Stimulated activated CD8-positive, alpha-beta memory T cell treated with anti-CD3 and anti-CD28 coated beads, Interleukin-12 subunit alpha, Interleukin-12 subunit beta, amount 100 ng/mL, for 4 hours (primary cell): ENCODE measurements around the gene WDR17.

ENCODE experiments used
- DNase-seq: peaks from one replicate; pipeline ENCODE4 v3.0.0-alpha.2; 2020; ENCODE audit warnings: low read depth

Gene WDR17

GRCh38 chr4:176090115-176090514, 24.5 kb downstream of the WDR17 start:
- DNase-seq = no peak

DNA sequence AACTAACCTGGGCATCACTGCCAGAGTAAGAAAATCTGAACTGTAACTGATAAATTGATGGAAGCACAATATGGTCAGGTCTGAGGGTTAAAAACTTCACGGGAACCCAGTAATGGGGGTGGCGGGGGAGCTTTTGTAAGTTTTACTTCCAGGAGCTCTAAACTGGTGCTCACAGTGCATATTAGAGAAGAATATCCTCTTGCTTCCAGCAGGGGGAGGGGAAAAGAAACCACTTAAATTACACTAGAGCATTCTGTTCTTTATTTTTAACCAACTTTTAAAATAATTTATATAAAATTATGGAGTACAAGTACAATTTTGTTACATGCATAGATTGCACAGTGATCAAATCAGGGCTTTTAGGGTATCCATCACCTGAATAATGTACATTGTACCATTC, 33.7 kb downstream of the WDR17 start:
- DNase-seq = no peak

DNA sequence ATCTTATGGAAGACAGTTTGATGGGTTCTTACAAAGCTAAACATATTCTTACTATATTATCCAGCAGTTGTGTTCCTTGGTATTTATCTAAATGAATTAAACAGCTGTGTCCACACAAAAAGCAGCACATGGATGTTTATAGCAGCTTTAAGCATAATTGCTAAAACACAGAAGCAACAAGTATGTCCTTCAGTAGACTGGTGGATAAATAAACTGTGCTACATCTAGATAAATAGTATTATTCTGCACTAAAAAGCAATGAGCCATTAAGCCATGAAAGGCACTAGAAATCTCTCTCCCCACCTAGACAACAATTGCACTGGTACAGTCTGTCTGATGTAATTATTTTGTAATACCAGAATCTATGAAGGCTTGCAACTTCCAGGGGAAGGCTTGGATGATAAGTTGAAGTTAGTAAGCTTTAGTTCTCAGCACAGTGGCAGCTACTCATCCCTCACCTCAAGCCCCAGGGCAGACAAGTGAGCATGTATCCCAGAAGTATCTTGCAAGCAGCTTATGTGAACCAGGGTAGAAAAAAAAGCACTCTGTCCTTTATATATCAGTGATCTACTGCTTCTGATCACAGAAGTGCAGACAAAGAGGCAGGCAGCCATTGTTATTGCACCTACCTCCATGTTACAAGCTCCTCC, 36.9 kb downstream of the WDR17 start:
- DNase-seq = no peak

DNA sequence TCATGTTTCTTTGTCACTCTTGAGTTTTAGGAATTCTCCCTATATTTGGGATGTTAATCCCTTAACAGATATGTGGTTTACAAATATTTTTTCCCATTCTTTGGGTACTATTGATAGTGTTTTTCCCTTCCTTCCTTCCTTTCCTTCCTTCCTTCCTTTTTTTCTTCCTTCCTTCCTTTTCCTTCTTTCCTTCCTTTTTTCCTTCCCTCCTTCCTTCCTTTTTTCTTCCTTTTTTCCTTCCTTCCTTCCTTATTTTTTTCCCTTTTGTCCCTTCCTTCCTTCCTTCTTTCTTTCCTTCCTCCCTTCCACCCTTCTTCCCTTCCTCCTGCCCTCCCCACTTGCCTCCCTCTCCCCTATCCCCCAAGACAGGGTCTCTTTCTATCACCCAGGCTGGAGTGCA, 42.1 kb downstream of the WDR17 start:
- DNase-seq = no peak

- DNase-seq = no peak
These were observed 58.2 kb downstream of the WDR17 start for GRCh38 chr4:176123710-176124407.

- DNase-seq = no peak
These were observed 59.4 kb downstream of the WDR17 start for GRCh38 chr4:176125063-176125462.

DNA sequence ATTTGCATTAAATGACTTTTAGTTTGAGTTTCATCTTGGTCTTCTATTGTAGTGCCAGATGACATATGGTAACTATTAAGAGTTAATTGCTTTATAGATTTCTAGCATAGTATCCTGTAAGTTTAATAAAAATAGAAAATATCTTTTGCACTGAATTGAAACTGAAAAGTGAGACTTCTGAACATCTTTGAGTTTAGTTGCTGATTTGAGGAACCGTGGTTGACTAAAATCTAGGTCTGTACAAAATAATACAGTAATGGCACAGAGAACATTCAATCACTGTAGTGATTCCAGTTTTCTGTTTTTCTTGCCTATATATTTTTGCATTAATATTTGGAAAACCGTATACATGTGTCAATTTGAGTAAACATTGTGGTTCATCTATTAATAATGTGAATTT, 69.0 kb downstream of the WDR17 start:
- no peak for DNase-seq

DNA sequence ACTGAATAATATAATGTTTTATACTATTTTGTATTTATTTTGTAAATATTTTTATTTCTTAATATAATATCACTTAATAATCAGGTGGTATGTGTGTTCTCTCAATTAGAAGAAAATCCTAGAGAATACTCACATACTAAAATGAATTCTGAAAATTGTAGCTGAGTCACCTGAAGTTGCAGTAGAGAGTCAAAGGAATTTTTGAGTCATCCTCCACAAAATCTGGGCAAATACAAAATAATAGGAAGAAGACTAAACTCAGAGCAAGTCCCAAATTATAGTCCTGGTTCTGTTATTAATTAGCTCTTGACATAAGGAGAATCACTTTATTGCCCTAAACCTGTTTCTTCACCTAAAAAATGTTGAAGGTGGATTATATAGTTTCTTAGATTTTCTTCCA, 72.0 kb downstream of the WDR17 start:
- DNase-seq = no peak

- DNase-seq = no peak
These were observed 73.9 kb downstream of the WDR17 start for GRCh38 chr4:176139518-176139917.

- no peak for DNase-seq
These were observed 76.6 kb downstream of the WDR17 start for GRCh38 chr4:176142253-176142652.

DNA sequence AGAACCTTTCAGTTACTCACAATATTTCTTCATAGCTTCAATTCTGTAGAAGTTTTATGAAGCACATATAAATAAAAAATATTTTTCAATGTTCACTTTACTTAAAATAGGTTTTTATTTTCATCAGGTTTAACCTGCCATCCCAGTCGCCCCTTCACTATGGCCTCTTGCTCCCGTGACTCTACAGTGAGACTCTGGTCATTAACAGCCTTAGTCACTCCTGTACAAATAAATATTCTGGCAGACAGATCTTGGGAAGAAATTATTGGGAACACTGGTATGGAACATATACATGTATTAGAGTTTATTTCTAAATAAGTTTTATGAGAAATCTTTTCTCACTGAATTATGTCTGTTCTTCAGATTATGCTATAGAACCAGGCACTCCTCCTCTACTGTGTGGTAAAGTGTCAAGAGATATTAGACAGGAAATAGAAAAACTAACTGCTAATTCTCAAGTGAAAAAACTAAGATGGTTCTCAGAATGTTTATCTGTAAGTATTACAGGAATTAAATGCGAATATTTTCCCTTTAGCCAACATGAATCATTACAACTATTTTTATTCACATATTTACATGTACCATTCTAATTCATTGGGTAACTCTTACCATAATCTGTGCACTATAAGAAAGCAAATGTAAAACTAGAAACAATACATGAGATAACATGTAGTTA, 84.2 kb downstream of the WDR17 start:
- no peak for DNase-seq

- DNase-seq = no peak
These were observed 84.7 kb downstream of the WDR17 start for GRCh38 chr4:176150356-176150682.

GRCh38 chr4:176150704-176151103, 85.1 kb downstream of the WDR17 start:
- DNase-seq = no peak

- no peak for DNase-seq
These were observed 87.5 kb downstream of the WDR17 start for GRCh38 chr4:176153124-176153523.

DNA sequence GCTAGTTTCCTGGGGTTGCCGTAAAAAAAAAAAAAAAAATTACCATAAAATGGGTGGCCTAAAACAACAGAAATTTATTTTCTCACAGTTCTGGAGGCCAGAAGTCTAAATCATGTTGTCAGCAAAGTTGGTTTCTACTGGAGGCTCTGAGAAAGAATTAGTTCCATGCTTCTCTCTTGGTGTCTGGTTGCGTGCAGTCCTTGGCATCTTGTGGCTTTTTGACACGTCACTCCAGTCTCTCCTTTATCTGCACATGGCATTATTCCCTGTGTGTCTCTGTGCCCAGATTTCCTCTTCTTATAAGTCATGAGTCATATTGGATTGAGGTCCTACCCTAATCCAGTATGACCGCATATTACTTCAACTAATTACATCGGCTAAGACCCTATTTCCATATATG, 91.0 kb downstream of the WDR17 start:
- no peak for DNase-seq

DNA sequence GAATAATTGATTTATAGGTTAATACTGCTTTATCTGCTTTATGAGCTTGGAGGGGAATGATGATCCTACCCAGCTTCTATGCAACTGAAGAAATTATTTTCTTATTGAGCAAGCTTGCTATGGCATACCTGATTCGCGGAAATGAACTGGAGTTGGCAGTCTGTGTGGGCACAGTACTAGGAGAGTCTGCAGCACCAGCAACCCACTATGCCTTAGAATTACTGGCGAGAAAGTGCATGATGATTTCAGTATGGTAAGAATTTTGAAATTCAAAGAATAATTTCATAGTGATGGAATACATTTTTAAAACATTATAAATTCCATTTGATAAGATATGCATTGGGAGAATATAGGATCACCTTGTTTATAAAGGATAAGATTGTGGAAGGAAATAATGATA, 97.4 kb downstream of the WDR17 start:
- DNase-seq = no peak

GRCh38 chr4:176185051-176185450, 119.4 kb downstream of the WDR17 start:
- DNase-seq = no peak

GRCh38 chr4:176186067-176186466, 120.4 kb downstream of the WDR17 start:
- DNase-seq = no peak

DNA sequence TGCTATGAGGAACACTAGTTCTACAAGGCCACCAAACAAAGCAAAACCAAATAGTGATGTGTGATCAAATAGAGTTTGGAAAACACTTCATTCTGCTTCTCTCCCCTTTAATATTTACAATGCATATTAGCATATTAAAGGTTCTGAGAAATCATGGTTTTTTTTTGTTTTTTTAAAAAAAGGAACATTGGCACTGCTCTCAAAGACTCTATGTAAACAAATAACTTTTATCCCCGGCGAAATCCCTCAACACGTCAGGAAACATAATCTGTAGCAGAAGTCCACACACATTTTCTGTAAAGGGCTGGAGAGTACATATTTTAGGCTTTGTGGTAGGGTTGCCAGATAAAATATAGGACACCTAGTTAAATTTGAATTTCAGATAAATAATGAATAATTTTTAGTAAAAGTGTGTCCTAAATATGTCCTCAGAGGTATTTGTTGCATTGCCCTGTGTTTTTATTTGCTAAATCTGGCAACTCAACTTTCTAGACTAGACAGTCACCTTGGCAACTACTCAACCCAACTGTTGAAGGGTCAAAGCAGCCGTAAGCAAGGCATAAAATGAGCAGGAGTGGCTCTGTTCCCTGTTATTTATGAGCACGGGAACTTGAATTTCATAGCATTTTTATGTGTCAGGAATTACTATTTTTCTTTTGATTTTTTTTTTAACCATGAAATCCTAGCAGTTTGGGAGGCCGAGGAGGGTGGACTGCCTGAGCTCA, 121.2 kb downstream of the WDR17 start:
- no peak for DNase-seq

DNA sequence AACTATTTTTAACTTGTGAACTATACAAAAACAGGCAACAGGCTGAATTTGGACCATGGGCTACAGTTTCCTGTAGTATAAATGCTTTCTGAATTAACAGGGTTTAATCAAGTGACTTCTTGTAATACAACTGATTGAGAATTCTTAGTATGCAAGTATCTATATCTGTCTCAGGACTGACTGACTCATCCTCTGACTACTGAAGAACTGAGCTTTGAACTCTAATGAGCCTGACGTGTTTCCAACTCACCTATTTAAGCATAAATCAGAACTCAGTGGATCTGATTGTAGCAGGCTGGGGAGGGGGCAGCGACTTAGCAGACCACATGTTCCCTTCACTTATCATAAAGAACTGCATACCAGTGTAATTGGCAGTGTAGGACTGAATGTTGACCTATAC, 122.0 kb downstream of the WDR17 start:
- DNase-seq = no peak

DNA sequence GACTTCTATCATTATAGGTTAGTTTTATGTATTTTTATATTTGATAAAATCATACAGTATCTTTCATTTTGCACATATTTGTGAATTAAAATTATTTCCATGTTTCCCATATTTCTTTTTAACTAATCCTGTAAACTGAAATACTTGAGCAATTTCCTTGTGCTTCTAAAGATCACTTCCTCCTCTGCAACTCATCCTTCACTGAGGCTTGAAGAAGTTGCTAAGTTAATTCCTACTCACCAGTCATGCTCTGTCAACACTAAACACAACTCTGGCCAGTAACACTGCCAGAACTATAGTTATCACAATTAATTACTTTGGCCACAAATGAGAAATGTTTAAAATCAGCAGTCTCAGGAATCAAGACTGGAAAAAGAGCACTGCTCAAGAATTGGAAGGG, 123.0 kb downstream of the WDR17 start:
- DNase-seq = no peak

GRCh38 chr4:176189891-176190795, 124.5 kb downstream of the WDR17 start:
- no peak for DNase-seq
